ENCODE data around the gene KLK10.

Gene KLK10

DNA sequence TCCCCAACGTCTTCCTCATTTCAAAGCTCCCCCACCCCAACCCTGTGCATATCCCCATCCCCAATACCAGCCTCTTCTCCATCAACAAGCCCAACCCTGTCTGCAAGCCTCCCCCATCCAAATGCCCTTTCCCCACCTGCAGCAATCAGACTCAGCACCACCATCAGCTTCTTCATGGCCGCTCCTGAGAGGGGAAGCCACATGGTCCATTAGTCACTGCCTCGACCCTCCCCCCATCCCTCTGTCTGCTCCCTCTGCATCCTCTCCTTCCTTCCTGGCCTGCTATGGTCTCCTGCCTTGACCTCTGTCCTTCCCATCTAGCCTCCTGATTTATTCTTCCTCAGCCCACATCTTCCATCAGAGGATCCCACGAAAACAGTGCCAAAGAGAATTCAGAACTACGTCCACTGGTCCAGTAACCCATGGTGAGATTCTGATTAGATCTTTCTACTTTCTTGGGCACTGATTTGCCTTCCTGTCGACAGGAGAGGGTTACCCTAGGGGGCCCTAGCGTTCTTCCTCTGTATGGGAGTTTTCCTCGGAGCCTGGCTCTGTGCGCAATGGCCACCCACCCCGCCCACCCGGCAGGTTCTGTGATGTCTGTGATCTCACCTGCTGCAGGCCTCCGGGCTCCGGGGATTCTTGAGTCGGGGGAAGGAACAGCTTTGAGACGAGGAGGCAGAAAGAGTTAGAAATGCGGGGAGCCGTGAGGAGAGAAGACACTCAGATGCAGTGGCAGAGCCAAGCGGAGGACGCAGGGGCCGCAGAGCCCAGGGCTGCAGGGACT, 51.4 kb downstream of the KLK10 start:
- no peak for DNase-seq (ENCODE audit: low spot score)

- no peak for DNase-seq (ENCODE audit: low spot score)
Observed at GRCh38 chr19:50964266-50964665, 55.2 kb downstream of the KLK10 start.

GRCh38 chr19:50963381-50963780, 56.1 kb downstream of the KLK10 start:
- no peak for DNase-seq (ENCODE audit: low spot score)

Measured in AG20443 (cell line).